Measurements from ENCODE around the gene CPLX3.

GRCh38 chr15:74854453-74855022 lies 28.1 kb downstream of the CPLX3 start:
- TF ChIP-seq CTCF (conservative IDR thresholded peaks at IDR 0.05 in 1 of 2, IDR thresholded peaks at IDR 0.05 in 1 of 2; ENCODE audit: extremely low read depth in 1 of 2, insufficient read depth in 1 of 2, low read depth in 1 of 2, low read length in 2 of 2) (no peak), EZH2 (IDR thresholded peaks at IDR 0.05; ENCODE audit: borderline replicate concordance, low read length) (no peak)
